ENCODE data around the gene SYT1. TPM values are rescaled to one million over a fixed set of nuclear protein-coding genes. Genes with fewer than 3 reads are reported as not detected.

SYT1 gene
- total RNA-seq, 1 donor from 2014 or later: 0.37 TPM

DNA sequence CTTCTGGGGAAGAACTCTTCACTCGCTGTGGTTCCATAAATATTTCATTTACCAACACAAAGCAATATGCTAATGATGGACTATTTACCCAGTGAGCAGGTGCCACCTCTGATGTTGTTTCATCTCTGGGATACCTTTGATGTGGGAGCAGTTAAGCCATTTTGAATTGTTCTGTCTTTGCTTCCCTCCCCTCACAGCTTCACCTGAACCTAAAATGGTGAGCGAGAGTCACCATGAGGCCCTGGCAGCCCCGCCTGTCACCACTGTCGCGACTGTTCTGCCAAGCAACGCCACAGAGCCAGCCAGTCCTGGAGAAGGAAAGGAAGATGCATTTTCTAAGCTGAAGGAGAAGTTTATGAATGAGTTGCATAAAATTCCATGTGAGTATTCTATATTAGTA, 352.7 kb downstream of the SYT1 start:
- DNase-seq (ENCODE audit: low spot score): no peak
- H3K27me3 Mint-ChIP-seq (ENCODE audit: low read depth): peaks cover 2% of the 10 kb centered on the region
- TF ChIP-seq, protein P1, sequence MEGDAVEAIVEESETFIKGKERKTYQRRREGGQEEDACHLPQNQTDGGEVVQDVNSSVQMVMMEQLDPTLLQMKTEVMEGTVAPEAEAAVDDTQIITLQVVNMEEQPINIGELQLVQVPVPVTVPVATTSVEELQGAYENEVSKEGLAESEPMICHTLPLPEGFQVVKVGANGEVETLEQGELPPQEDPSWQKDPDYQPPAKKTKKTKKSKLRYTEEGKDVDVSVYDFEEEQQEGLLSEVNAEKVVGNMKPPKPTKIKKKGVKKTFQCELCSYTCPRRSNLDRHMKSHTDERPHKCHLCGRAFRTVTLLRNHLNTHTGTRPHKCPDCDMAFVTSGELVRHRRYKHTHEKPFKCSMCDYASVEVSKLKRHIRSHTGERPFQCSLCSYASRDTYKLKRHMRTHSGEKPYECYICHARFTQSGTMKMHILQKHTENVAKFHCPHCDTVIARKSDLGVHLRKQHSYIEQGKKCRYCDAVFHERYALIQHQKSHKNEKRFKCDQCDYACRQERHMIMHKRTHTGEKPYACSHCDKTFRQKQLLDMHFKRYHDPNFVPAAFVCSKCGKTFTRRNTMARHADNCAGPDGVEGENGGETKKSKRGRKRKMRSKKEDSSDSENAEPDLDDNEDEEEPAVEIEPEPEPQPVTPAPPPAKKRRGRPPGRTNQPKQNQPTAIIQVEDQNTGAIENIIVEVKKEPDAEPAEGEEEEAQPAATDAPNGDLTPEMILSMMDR (IDR thresholded peaks at IDR 0.05): no peak
- no peak overlapping the region for H3K4me3 Mint-ChIP-seq (ENCODE audit: unreplicated experiment)
- peaks cover 23% of the 10 kb centered on the region for H3K9me3 Mint-ChIP-seq (ENCODE audit: low read depth)
- H3K27ac Mint-ChIP-seq (ENCODE audit: unreplicated experiment): no peak overlapping the region
- H3K4me1 Mint-ChIP-seq (ENCODE audit: low read depth): no peaks in the 10 kb centered on the region
- peaks cover 3% of the 10 kb centered on the region for H3K36me3 Mint-ChIP-seq (ENCODE audit: low read depth)

DNA sequence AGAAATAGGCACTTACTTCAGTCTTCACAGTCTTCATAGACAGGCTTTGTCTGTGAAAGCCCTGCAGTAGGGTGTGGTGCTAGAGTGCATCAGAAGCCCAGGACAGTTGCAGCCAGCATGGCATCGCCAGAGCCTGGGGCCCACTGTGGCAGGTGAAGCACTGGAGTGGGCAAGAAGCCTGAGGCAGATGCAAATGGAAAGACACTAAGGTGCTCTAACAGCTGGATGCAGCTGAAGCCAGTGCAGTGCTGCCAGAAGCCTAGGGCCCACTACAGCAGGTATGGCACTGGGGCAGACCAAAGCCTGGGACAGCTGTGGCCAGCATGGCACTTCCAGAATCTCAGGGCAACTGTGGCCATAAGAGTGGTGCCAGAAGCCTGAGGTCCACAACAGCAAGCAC, 358.6 kb downstream of the SYT1 start:
- H3K27ac Mint-ChIP-seq (ENCODE audit: unreplicated experiment): no peak overlapping the region
- peaks cover 32% of the 10 kb centered on the region for H3K9me3 Mint-ChIP-seq (ENCODE audit: low read depth)
- H3K4me1 Mint-ChIP-seq (ENCODE audit: low read depth): no peaks in the 10 kb centered on the region
- H3K4me3 Mint-ChIP-seq (ENCODE audit: unreplicated experiment): no peak overlapping the region
- TF ChIP-seq, protein P1 (IDR thresholded peaks at IDR 0.05): no peak
- H3K36me3 Mint-ChIP-seq (ENCODE audit: low read depth): peaks cover 6% of the 10 kb centered on the region
- peaks cover 4% of the 10 kb centered on the region for H3K27me3 Mint-ChIP-seq (ENCODE audit: low read depth)
- DNase-seq (ENCODE audit: low spot score): no peak

DNA sequence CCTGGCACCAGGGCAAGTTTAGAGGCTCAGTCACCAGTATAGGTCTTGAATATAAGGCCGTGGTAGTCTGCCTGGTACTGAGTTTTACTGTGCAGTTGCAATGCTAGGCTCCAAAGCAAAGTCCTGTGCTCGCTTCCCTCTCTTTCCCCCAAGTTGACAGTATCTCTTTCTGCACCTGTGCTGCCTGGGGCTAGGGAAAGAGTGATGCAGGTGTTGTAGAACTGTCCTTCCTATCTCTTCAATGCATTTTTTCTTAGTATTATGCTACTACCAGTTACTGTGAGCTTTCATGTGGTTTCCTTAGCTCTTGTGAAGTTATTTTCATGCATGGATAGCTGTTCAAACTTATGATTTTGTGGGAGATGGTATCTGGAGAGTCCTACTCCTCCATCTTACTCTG, 359.2 kb downstream of the SYT1 start:
- no peak for DNase-seq (ENCODE audit: low spot score)
- H3K9me3 Mint-ChIP-seq (ENCODE audit: low read depth): peaks cover 32% of the 10 kb centered on the region
- no peaks in the 10 kb centered on the region for H3K4me1 Mint-ChIP-seq (ENCODE audit: low read depth)
- no peak overlapping the region for H3K27ac Mint-ChIP-seq (ENCODE audit: unreplicated experiment)
- peaks cover 7% of the 10 kb centered on the region for H3K27me3 Mint-ChIP-seq (ENCODE audit: low read depth)
- TF ChIP-seq, protein P1 (IDR thresholded peaks at IDR 0.05): no peak
- peaks cover 6% of the 10 kb centered on the region for H3K36me3 Mint-ChIP-seq (ENCODE audit: low read depth)
- no peak overlapping the region for H3K4me3 Mint-ChIP-seq (ENCODE audit: unreplicated experiment)

DNA sequence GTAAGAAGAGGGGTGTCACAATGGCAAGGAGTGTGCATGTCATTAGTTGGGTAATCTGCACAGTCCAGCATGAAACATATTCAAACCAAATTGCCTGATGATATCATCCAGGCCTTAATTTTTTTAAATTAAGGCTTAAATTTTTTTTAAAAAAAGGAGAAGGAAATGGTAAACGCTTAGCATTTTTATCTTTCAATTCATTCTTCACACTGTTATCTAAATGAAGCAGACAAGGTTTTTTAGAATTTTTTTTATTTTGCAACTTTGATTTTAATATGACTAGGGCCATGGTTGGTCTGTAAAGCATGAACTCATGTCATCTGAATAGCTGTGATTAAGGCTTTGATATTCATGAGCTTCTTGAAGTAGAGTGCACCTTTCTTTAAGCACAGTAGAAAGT, 362.5 kb downstream of the SYT1 start:
- Mint-ChIP-seq H3K36me3 (ENCODE audit: low read depth) (peaks cover 3% of the 10 kb centered on the region), H3K27ac (ENCODE audit: unreplicated experiment) (no peak overlapping the region), H3K4me1 (ENCODE audit: low read depth) (no peaks in the 10 kb centered on the region), H3K9me3 (ENCODE audit: low read depth) (peaks cover 8% of the 10 kb centered on the region), H3K4me3 (ENCODE audit: unreplicated experiment) (no peak overlapping the region), H3K27me3 (ENCODE audit: low read depth) (peaks cover 8% of the 10 kb centered on the region)
- DNase-seq (ENCODE audit: low spot score): no peak
- TF ChIP-seq, protein P1 (IDR thresholded peaks at IDR 0.05): no peak

DNA sequence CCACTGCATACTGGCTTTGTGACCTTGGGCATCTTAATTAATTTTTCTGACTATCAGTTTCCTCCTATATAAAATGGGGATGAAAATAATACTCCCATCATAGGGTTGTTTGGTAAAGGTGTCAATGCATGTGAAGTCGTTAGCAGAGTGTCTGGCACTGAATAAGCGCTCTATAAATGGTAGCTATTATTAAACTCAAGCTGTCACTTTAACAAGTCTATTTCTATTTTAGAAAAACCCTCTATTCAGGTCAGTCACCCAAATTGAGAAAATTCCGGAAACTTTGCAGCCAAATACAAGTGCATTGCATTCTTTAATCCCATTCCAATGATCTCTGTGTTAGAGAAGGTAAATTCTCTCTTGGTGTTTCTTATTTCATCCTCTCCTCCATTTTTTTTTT, 363.1 kb downstream of the SYT1 start:
- Mint-ChIP-seq H3K9me3 (ENCODE audit: low read depth) (peaks cover 6% of the 10 kb centered on the region), H3K4me3 (ENCODE audit: unreplicated experiment) (no peak overlapping the region), H3K27ac (ENCODE audit: unreplicated experiment) (no peak overlapping the region), H3K4me1 (ENCODE audit: low read depth) (no peaks in the 10 kb centered on the region), H3K36me3 (ENCODE audit: low read depth) (peaks cover 1% of the 10 kb centered on the region), H3K27me3 (ENCODE audit: low read depth) (peaks cover 8% of the 10 kb centered on the region)
- TF ChIP-seq, protein P1 (IDR thresholded peaks at IDR 0.05): no peak
- DNase-seq (ENCODE audit: low spot score): no peak
